Astrocyte (in vitro differentiated cells and primary cell): ENCODE data around the gene GLIPR2. TPM values are rescaled to one million over a fixed set of nuclear protein-coding genes. Genes with fewer than 3 reads are reported as not detected.
A peak's percentile ranks its signal among the peaks of the same experiment; 100 is the strongest.

Source experiments
- DNase-seq: peaks from one replicate; pipeline ENCODE4 v3.0.0-alpha.2; 2010; ENCODE audit warnings: low read depth
- FAIRE-seq: peaks from 2 replicates; lab custom pipeline; 2011; peaks lifted over from hg19 to GRCh38; lab: Jason Lieb, UNC
- H2AFZ ChIP-seq: 2 replicates; pipeline ENCODE4 v1.6.0; 2012; ENCODE audit warnings: low read depth, low read length, inconsistent platforms
- H3K27ac ChIP-seq: 2 replicates; pipeline ENCODE4 v1.5.1; 2011; ENCODE audit warnings: low read depth, low read length, inconsistent platforms
- H3K27me3 ChIP-seq: 2 replicates; pipeline ENCODE4 v1.6.0; 2011; ENCODE audit warnings: low read length, inconsistent platforms; ENCODE audit not compliant: insufficient read depth
- H3K36me3 ChIP-seq: 2 replicates; pipeline ENCODE4 v1.5.1; 2011; ENCODE audit warnings: low read length, inconsistent platforms; ENCODE audit not compliant: insufficient read depth
- H3K4me1 ChIP-seq: 2 replicates; pipeline ENCODE4 v1.5.1; 2011; ENCODE audit warnings: low read length, inconsistent platforms; ENCODE audit not compliant: insufficient read depth
- H3K4me2 ChIP-seq: 2 replicates; pipeline ENCODE4 v1.6.0; 2012; ENCODE audit warnings: low read length, inconsistent platforms
- H3K4me3 ChIP-seq: 2 replicates; pipeline ENCODE4 v1.5.1; 2011; ENCODE audit warnings: low read depth, mild to moderate bottlenecking, low read length, inconsistent platforms; ENCODE audit not compliant: insufficient read depth
- H3K79me2 ChIP-seq: 2 replicates; pipeline ENCODE4 v1.6.0; 2012; ENCODE audit warnings: mild to moderate bottlenecking, low read length, inconsistent platforms; ENCODE audit not compliant: insufficient read depth
- H3K9ac ChIP-seq: 2 replicates; pipeline ENCODE4 v1.6.0; 2012; ENCODE audit warnings: mild to moderate bottlenecking, low read length, inconsistent platforms
- H3K9me3 ChIP-seq: 2 replicates; pipeline ENCODE4 v1.5.1; 2012; ENCODE audit warnings: low read depth, mild to moderate bottlenecking, low read length, inconsistent platforms; ENCODE audit not compliant: insufficient read depth
- H4K20me1 ChIP-seq: 2 replicates; pipeline ENCODE4 v1.6.0; 2012; ENCODE audit warnings: low read length, inconsistent platforms; ENCODE audit not compliant: insufficient read depth
- H3K27ac Mint-ChIP-seq: one replicate; pipeline ENCODE4 v1.8.0; 2021; ENCODE audit warnings: mild to moderate bottlenecking, mixed read lengths; ENCODE audit not compliant: unreplicated experiment
- H3K27me3 Mint-ChIP-seq: one replicate; pipeline ENCODE4 v1.8.0; 2021; ENCODE audit warnings: low read depth, mixed read lengths; ENCODE audit not compliant: unreplicated experiment
- H3K36me3 Mint-ChIP-seq: one replicate; pipeline ENCODE4 v1.8.0; 2021; ENCODE audit warnings: low read depth, mixed read lengths; ENCODE audit not compliant: unreplicated experiment
- H3K4me1 Mint-ChIP-seq: one replicate; pipeline ENCODE4 v1.8.0; 2021; ENCODE audit warnings: low read depth, mixed read lengths; ENCODE audit not compliant: unreplicated experiment
- H3K4me3 Mint-ChIP-seq: one replicate; pipeline ENCODE4 v1.8.0; 2021; ENCODE audit warnings: mild to moderate bottlenecking, moderate library complexity, mixed read lengths; ENCODE audit not compliant: unreplicated experiment
- H3K9me3 Mint-ChIP-seq: one replicate; pipeline ENCODE4 v1.8.0; 2021; ENCODE audit warnings: mild to moderate bottlenecking, mixed read lengths; ENCODE audit not compliant: unreplicated experiment
- EZH2 ChIP-seq: IDR thresholded peaks from 2 replicates; pipeline ENCODE4 v1.6.1; 2012; ENCODE audit warnings: mild to moderate bottlenecking, low read length, inconsistent platforms; ENCODE audit not compliant: insufficient read depth
- total RNA-seq: library from RNA; stranded (reverse); gene quantifications from 2 replicates; pipeline ENCODE4 v1.2.1, GENCODE V29; 2021
- TF ChIP-seq, protein P1 (sequence below): IDR thresholded peaks from 2 replicates; pipeline ENCODE4 v1.5.1; 2011; ENCODE audit warnings: low read depth, mild to moderate bottlenecking, inconsistent platforms, low read length, moderate library complexity; ENCODE audit not compliant: insufficient read depth

GLIPR2 gene
- total RNA-seq, 1 donor from 2014 or later = 150 TPM

DNA sequence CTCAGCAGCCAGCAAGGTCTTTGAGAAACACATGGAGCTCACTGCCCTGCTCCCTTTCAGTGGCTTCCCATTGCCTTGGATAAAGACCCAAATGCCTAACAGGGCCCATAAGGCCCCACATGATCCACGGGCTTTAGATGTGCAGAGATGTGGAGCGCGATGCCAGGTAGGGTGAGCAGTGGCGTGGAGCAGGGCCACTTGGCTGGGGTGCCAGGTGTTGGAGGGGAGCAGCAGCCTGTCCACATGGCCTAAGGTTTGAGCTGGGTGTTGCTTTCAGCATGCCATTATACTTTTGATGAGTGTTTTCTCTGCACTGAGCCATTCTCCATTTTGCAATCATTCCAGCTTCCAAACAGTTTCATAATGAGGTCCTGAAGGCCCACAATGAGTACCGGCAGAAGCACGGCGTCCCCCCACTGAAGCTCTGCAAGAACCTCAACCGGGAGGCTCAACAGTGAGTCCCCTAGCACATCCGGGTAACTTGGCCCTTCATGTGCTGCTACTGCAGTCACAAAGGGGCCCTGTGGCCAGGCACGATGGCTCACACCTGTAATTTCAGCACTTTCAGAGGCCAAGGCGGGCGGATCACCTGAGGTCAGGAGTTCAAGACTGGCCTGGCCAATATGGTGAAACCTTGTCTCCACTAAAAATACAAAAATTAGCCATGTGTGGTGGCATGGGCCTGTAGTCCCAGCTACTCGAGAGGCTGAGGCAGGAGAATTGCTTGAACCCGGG, 11.1 kb downstream of the GLIPR2 start:
- Mint-ChIP-seq H3K27ac (no peak overlapping the region), H3K4me1 (peaks cover 64% of the 10 kb centered on the region), H3K36me3 (peaks cover 48% of the 10 kb centered on the region), H3K9me3 (peaks cover 13% of the 10 kb centered on the region), H3K4me3 (no peak overlapping the region), H3K27me3 (no peaks in the 10 kb centered on the region)
- Histone ChIP-seq H3K4me3 (no peak overlapping the region), H3K4me2 (no peak overlapping the region), H3K27me3 (no peaks in the 10 kb centered on the region), H3K79me2 (peaks cover 26% of the 10 kb centered on the region), H2AFZ (no peak overlapping the region), H3K9ac (no peak overlapping the region), H4K20me1 (peaks cover 32% of the 10 kb centered on the region), H3K27ac (no peak overlapping the region), H3K9me3 (no peaks in the 10 kb centered on the region), H3K36me3 (no peaks in the 10 kb centered on the region), H3K4me1 (peaks cover 42% of the 10 kb centered on the region)
- TF ChIP-seq EZH2 = no peak
- TF ChIP-seq, protein P1, sequence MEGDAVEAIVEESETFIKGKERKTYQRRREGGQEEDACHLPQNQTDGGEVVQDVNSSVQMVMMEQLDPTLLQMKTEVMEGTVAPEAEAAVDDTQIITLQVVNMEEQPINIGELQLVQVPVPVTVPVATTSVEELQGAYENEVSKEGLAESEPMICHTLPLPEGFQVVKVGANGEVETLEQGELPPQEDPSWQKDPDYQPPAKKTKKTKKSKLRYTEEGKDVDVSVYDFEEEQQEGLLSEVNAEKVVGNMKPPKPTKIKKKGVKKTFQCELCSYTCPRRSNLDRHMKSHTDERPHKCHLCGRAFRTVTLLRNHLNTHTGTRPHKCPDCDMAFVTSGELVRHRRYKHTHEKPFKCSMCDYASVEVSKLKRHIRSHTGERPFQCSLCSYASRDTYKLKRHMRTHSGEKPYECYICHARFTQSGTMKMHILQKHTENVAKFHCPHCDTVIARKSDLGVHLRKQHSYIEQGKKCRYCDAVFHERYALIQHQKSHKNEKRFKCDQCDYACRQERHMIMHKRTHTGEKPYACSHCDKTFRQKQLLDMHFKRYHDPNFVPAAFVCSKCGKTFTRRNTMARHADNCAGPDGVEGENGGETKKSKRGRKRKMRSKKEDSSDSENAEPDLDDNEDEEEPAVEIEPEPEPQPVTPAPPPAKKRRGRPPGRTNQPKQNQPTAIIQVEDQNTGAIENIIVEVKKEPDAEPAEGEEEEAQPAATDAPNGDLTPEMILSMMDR = no peak
- FAIRE-seq (no peak), DNase-seq (no peak)

DNA sequence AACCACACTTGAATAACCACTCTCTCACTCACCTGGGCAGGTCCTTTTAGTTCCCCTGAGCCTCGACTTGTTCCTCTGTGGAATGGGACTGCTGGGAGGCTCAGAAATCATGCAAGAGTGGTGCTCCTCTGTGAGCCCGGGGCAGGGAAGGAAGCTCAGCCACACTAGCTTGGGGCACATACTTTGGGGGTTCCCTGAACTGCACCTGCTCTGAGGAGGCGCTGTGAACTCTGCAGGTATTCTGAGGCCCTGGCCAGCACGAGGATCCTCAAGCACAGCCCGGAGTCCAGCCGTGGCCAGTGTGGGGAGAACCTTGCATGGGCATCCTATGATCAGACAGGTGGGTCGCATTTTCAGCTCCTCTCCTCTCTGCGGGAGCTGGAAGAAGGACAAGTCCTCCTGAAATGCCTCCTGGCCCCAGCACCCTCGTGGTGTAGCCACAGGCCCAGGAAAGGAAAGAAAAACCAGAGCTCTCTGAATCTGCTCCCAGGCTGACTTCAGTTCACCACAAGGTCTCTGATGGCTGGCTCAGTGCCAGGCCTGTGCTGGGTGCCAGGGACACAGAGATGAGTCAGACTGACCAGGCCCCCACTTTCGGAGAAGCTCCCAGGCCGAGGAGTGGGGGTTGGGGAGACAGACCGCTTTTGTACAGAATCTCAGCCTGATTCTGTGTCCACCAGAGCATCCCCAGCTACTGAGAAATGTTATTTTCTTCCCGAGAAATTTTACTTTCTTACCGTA, 11.9 kb downstream of the GLIPR2 start:
- H3K27ac ChIP-seq = peak overlapping the region; percentile 92
- no peaks in the 10 kb centered on the region for H3K9me3 ChIP-seq
- H3K27me3 Mint-ChIP-seq = no peaks in the 10 kb centered on the region
- TF ChIP-seq EZH2 = no peak
- TF ChIP-seq, protein P1 = no peak
- H3K9me3 Mint-ChIP-seq = peaks cover 13% of the 10 kb centered on the region
- H4K20me1 ChIP-seq = peaks cover 29% of the 10 kb centered on the region
- peaks cover 21% of the 10 kb centered on the region for H3K79me2 ChIP-seq
- H3K4me3 ChIP-seq = peak overlapping the region; percentile 43
- no peaks in the 10 kb centered on the region for H3K36me3 ChIP-seq
- H3K9ac ChIP-seq = peak overlapping the region; percentile 68
- no peak overlapping the region for H2AFZ ChIP-seq
- DNase-seq (peak; percentile 96), FAIRE-seq (peak; percentile 73)
- H3K4me2 ChIP-seq = peak overlapping the region; percentile 82
- H3K36me3 Mint-ChIP-seq = peaks cover 42% of the 10 kb centered on the region
- no peaks in the 10 kb centered on the region for H3K27me3 ChIP-seq
- H3K4me3 Mint-ChIP-seq = peak overlapping the region; percentile 40
- H3K4me1 Mint-ChIP-seq = peaks cover 57% of the 10 kb centered on the region
- peak overlapping the region; percentile 92 for H3K27ac Mint-ChIP-seq
- H3K4me1 ChIP-seq = peaks cover 42% of the 10 kb centered on the region
